WTC11 (cell line): ENCODE data around the gene L3HYPDH. TPM values are rescaled to one million over a fixed set of nuclear protein-coding genes. Genes with fewer than 3 reads are reported as not detected.
A peak's percentile ranks its signal among the peaks of the same experiment; 100 is the strongest.

Source experiments
- ATAC-seq: fragments of 200-7000 bp; cut with Tn5 transposase; 2 replicates; pipeline ENCODE4 v1.10.0; 2021; ENCODE audit warnings: mild to moderate bottlenecking, moderate library complexity
- CTCF ChIA-PET: fragments of 300-600 bp; sonication (Branson Sonifier 250); formaldehyde crosslinking; loops from one replicate; lab custom pipeline; 2021; ENCODE audit warnings: antibody characterized with exemption; lab: Charles Lee
- POLR2A ChIA-PET: fragments of 350-600 bp; sonication (Branson Sonifier 250); formaldehyde crosslinking; loops from one replicate; lab custom pipeline; 2021; ENCODE audit warnings: antibody characterized with exemption; lab: Charles Lee
- DNase-seq: peaks from one replicate; pipeline ENCODE4 v3.0.0; 2021; ENCODE audit warnings: low spot score
- H3K27ac Mint-ChIP-seq: 2 replicates; pipeline ENCODE4 v1.8.0; 2021; ENCODE audit warnings: mixed read lengths
- H3K27me3 Mint-ChIP-seq: 2 replicates; pipeline ENCODE4 v1.8.0; 2021; ENCODE audit warnings: low read depth, mild to moderate bottlenecking, moderate library complexity, mixed read lengths
- H3K36me3 Mint-ChIP-seq: 2 replicates; pipeline ENCODE4 v1.8.0; 2021; ENCODE audit warnings: mixed read lengths
- H3K4me1 Mint-ChIP-seq: 2 replicates; pipeline ENCODE4 v1.8.0; 2022; ENCODE audit warnings: mixed read lengths
- H3K4me3 Mint-ChIP-seq: 2 replicates; pipeline ENCODE4 v1.8.0; 2021; ENCODE audit warnings: mild to moderate bottlenecking, moderate library complexity, mixed read lengths
- H3K9me3 Mint-ChIP-seq: 2 replicates; pipeline ENCODE4 v1.8.0; 2021; ENCODE audit warnings: mixed read lengths
- AR ChIP-seq: fragments of 250-450 bp; sonication (Bioruptor Pico); IDR thresholded peaks from 2 replicates; pipeline ENCODE4 v1.9.0; 2021; ENCODE audit warnings: mild to moderate bottlenecking
- ATF1 ChIP-seq: sonication (generic); formaldehyde crosslinking; IDR thresholded peaks from 2 replicates; pipeline ENCODE4 v1.8.1; 2023; ENCODE audit warnings: mild to moderate bottlenecking, moderate library complexity, missing genetic modification reagents
- ATF3 ChIP-seq: sonication (generic); formaldehyde crosslinking; conservative IDR thresholded peaks from 2 replicates; pipeline ENCODE4 v1.8.1; 2022; ENCODE audit warnings: mild to moderate bottlenecking, missing genetic modification reagents
- GABPB1 ChIP-seq: sonication (generic); formaldehyde crosslinking; IDR thresholded peaks from 2 replicates; pipeline ENCODE4 v1.8.1; 2023; ENCODE audit warnings: mild to moderate bottlenecking, missing genetic modification reagents
- GRHL2 ChIP-seq: fragments of 250-450 bp; sonication (Bioruptor Pico); IDR thresholded peaks from 2 replicates; pipeline ENCODE4 v1.8.0; 2022; ENCODE audit warnings: mild to moderate bottlenecking, moderate library complexity; ENCODE audit not compliant: insufficient replicate concordance, severe bottlenecking
- GTF2I ChIP-seq: fragments of 250-450 bp; sonication (Bioruptor Pico); conservative IDR thresholded peaks from 2 replicates; pipeline ENCODE4 v1.4.0; 2021; ENCODE audit warnings: mild to moderate bottlenecking
- HMGA2 ChIP-seq: fragments of 250-450 bp; sonication (Bioruptor Pico); IDR thresholded peaks from 2 replicates; pipeline ENCODE4 v1.4.0; 2021; ENCODE audit warnings: mild to moderate bottlenecking, moderate library complexity
- JAZF1 ChIP-seq: fragments of 250-450 bp; sonication (Bioruptor Pico); IDR thresholded peaks from 2 replicates; pipeline ENCODE4 v1.9.0; 2021; ENCODE audit warnings: moderate library complexity, mild to moderate bottlenecking, inconsistent platforms
- PREB ChIP-seq: sonication (generic); formaldehyde crosslinking; IDR thresholded peaks from 2 replicates; pipeline ENCODE4 v1.8.1; 2022; ENCODE audit warnings: mild to moderate bottlenecking, missing genetic modification reagents, moderate library complexity, borderline replicate concordance
- SMAD4 ChIP-seq: sonication (generic); formaldehyde crosslinking; IDR thresholded peaks from 2 replicates; pipeline ENCODE4 v1.8.0; 2022; ENCODE audit warnings: mild to moderate bottlenecking, missing genetic modification reagents
- TCF7 ChIP-seq: sonication (generic); formaldehyde crosslinking; IDR thresholded peaks from 2 replicates; pipeline ENCODE4 v1.8.0; 2022; ENCODE audit warnings: mild to moderate bottlenecking, low read depth, missing genetic modification reagents, moderate library complexity
- USF2 ChIP-seq: sonication (generic); formaldehyde crosslinking; IDR thresholded peaks from 2 replicates; pipeline ENCODE4 v1.8.1; 2023; ENCODE audit warnings: mild to moderate bottlenecking, missing genetic modification reagents, moderate library complexity
- ZMAT4 ChIP-seq: fragments of 250-450 bp; sonication (Bioruptor Pico); IDR thresholded peaks from 2 replicates; pipeline ENCODE4 v1.9.0; 2021; ENCODE audit warnings: mild to moderate bottlenecking
- ZNF219 ChIP-seq: sonication (generic); formaldehyde crosslinking; IDR thresholded peaks from 2 replicates; pipeline ENCODE4 v1.8.0; 2023; ENCODE audit warnings: missing genetic modification reagents, mild to moderate bottlenecking, borderline replicate concordance
- ZNF232 ChIP-seq: sonication (generic); formaldehyde crosslinking; IDR thresholded peaks from 2 replicates; pipeline ENCODE4 v1.8.0; 2022; ENCODE audit warnings: mild to moderate bottlenecking, missing genetic modification reagents
- ZNF263 ChIP-seq: sonication (generic); formaldehyde crosslinking; IDR thresholded peaks from 2 replicates; pipeline ENCODE4 v1.8.1; 2022; ENCODE audit warnings: low read depth, mild to moderate bottlenecking, moderate library complexity, missing genetic modification reagents
- ZNF317 ChIP-seq: sonication (generic); formaldehyde crosslinking; IDR thresholded peaks from 2 replicates; pipeline ENCODE4 v1.8.1; 2023; ENCODE audit warnings: low read depth, mild to moderate bottlenecking, moderate library complexity, missing genetic modification reagents, borderline replicate concordance
- ZNF423 ChIP-seq: fragments of 250-450 bp; sonication (Bioruptor Pico); IDR thresholded peaks from 2 replicates; pipeline ENCODE4 v2.1.2; 2022; ENCODE audit warnings: mild to moderate bottlenecking, moderate library complexity
- ZNF425 ChIP-seq: fragments of 250-450 bp; sonication (Bioruptor Pico); conservative IDR thresholded peaks from 2 replicates; pipeline ENCODE4 v1.9.0; 2021; ENCODE audit warnings: mild to moderate bottlenecking
- ZNF532 ChIP-seq: fragments of 250-450 bp; sonication (Bioruptor Pico); IDR thresholded peaks from 2 replicates; pipeline ENCODE4 v1.9.0; 2021; ENCODE audit warnings: mild to moderate bottlenecking, borderline replicate concordance
- total RNA-seq: library from RNA; stranded (reverse); gene quantifications from 3 replicates; pipeline ENCODE4 v1.2.3, GENCODE V29; 2021

Gene L3HYPDH
- total RNA-seq, 1 experiment from 2014 or later = 17.5 TPM

- no peak for TF ChIP-seq PREB (CRISPR knock-in tag)
- TF ChIP-seq ATF1 (CRISPR knock-in tag) = peak; percentile 91
- no peak for TF ChIP-seq ZMAT4 (CRISPR knock-in tag)
- TF ChIP-seq ZNF532 (CRISPR knock-in tag) = peak; percentile 64; the same call in 1 of the 2 replicates
- no peak for TF ChIP-seq GRHL2 (CRISPR knock-in tag)
- TF ChIP-seq ZNF219 = 0 out of 2 replicates have a peak, but pooled peaks have one; percentile 67
- no peak for TF ChIP-seq JAZF1 (CRISPR knock-in tag)
- no peak for TF ChIP-seq GTF2I
- no peak for TF ChIP-seq AR (CRISPR knock-in tag)
- TF ChIP-seq ZNF423 (CRISPR knock-in tag) = no peak
- TF ChIP-seq ZNF232 (CRISPR knock-in tag) = peak; percentile 85
- TF ChIP-seq, all 79 proteins: peak for 36
Measured at GRCh38 chr14:59483819-59484638, at the start of gene L3HYPDH, which contains the start of gene JKAMP (continued).

GRCh38 chr14:59532419-59532818 is 48.2 kb upstream of the L3HYPDH start:
- Mint-ChIP-seq H3K4me3 (no peak overlapping the region), H3K27ac (no peak overlapping the region), H3K4me1 (no peaks in the 10 kb centered on the region), H3K9me3 (peaks cover 6% of the 10 kb centered on the region), H3K27me3 (no peaks in the 10 kb centered on the region), H3K36me3 (no peaks in the 10 kb centered on the region)
- DNase-seq (no peak), ATAC-seq (no peak)
- POLR2A ChIA-PET = no interaction called here
- CTCF ChIA-PET = interaction anchor here (1.6 kb wide), 1 partner anchor 25 kb away, joined by 4 read pairs; no protein-coding TSS in a partner anchor
- TF ChIP-seq ZNF425 (no peak), AR (CRISPR knock-in tag) (no peak), ZNF317 (CRISPR knock-in tag) (no peak), SMAD4 (CRISPR knock-in tag) (no peak), TCF7 (CRISPR knock-in tag) (no peak), HMGA2 (no peak), ATF3 (CRISPR knock-in tag) (no peak), ZNF263 (CRISPR knock-in tag) (no peak), USF2 (no peak), GABPB1 (no peak)
